Kidney (tissue), 14 donors: Measurements from ENCODE around the gene SPTBN4. TPM values are rescaled to one million over a fixed set of nuclear protein-coding genes. Genes with fewer than 3 reads are reported as not detected.
"Not testable (repeated sequence)": the region's sequence is repeated elsewhere in the genome, so short reads cannot be mapped to it uniquely, and the experiment has no call there.

Experiments used
- DNase-seq, 5 donors: peaks; one replicate each; pipeline ENCODE4 v3.0.0-alpha.2; 2013 to 2020
- FAIRE-seq: peaks from 2 replicates; lab custom pipeline; 2012; peaks lifted over from hg19 to GRCh38; lab: Jason Lieb, UNC
- H3K27ac ChIP-seq, 2 donors: one replicate each; pipeline ENCODE4 v1.7.0; 2013; ENCODE audit warnings: low read depth in 2 of 2, low read length in 2 of 2, inconsistent platforms in 1 of 2
- H3K27me3 ChIP-seq: one replicate; pipeline ENCODE4 v1.7.1; 2013; ENCODE audit warnings: low read length, inconsistent platforms; ENCODE audit not compliant: control insufficient read depth, insufficient read depth
- H3K36me3 ChIP-seq, 3 donors: one replicate each; pipeline versions ENCODE4 v1.7.0 to v1.7.1; 2013; ENCODE audit warnings: low read length in 3 of 3, control low read depth in 1 of 3, inconsistent platforms in 1 of 3; ENCODE audit not compliant: insufficient read depth in 3 of 3, control insufficient read depth in 2 of 3
- H3K4me1 ChIP-seq, 3 donors: one replicate each; pipeline versions ENCODE4 v1.7.0 to v1.7.1; 2013; ENCODE audit warnings: low read length in 3 of 3, inconsistent platforms in 1 of 3, low read depth in 1 of 3; ENCODE audit not compliant: control insufficient read depth in 2 of 3, insufficient read depth in 2 of 3
- H3K4me3 ChIP-seq, 3 donors: one replicate each; pipeline versions ENCODE4 v1.7.0 to v1.8.1; 2013; ENCODE audit warnings: low read length in 3 of 3, control low read depth in 1 of 3, inconsistent platforms in 1 of 3
- H3K9ac ChIP-seq, 3 donors: one replicate each; pipeline versions ENCODE4 v1.7.0 to v1.7.1; 2013; ENCODE audit warnings: low read length in 3 of 3, control low read depth in 1 of 3, inconsistent platforms in 1 of 3
- H3K9me3 ChIP-seq, 3 donors: one replicate each; pipeline versions ENCODE4 v1.7.0 to v1.7.1; 2013; ENCODE audit warnings: low read length in 3 of 3, control low read depth in 1 of 3, inconsistent platforms in 1 of 3; ENCODE audit not compliant: control insufficient read depth in 2 of 3, insufficient read depth in 1 of 3
- CTCF ChIP-seq: IDR thresholded peaks from 3 replicates; pipeline ENCODE4 v1.5.1; 2012; ENCODE audit warnings: mild to moderate bottlenecking, moderate library complexity, borderline replicate concordance; ENCODE audit not compliant: insufficient read depth; ENCODE audit errors: extremely low read depth
- intact Hi-C: fragments of 100-400 bp; cut with DNase I; formaldehyde crosslinking; loops from one replicate; pipeline ENCODE4 v1.11.1; 2022
- polyA plus RNA-seq: library from polyadenylated mRNA; stranded (reverse); fragments of 350-450 nt; fragmentation: Illumina TruSeq; extraction: RNeasy Lipid Tissue Mini Kit (QIAGEN cat#74804); gene quantifications from one replicate; pipeline ENCODE4 v1.2.3, GENCODE V29; 2014; ENCODE audit warnings: low read depth, low replicate concordance; ENCODE audit not compliant: insufficient read depth
- total RNA-seq: library from RNA; stranded (reverse); fragmentation: NEBNext Ultra II Directional; extraction: Animal tissue kit (Norgen Biotek cat#: 25700); gene quantifications from one replicate; pipeline ENCODE4 v1.2.1, GENCODE V29; 2021
- donor health status: control.
- donor health status: control.
- donor health status: control.
- donor health status: control.
- donor health status: control.
- donor health status: DM: yes; HTN: yes; CAD: no.
- donor health status: Normal renal cell carcinoma (clear cell type).

SPTBN4 gene
- total and polyA plus RNA-seq, 2 donors from 2014 or later: 0.82 to 4.6 TPM

GRCh38 chr19:40469011-40469410, 2.2 kb downstream of the SPTBN4 start:
- DNase-seq (no peak), FAIRE-seq (no peak)
- no peaks in the 10 kb centered on the region for H3K36me3 ChIP-seq
- TF ChIP-seq CTCF: no peak
- intact Hi-C loops: no loop called here
- H3K9ac ChIP-seq: no peak overlapping the region
- no peaks in the 10 kb centered on the region for H3K9me3 ChIP-seq
- H3K27me3 ChIP-seq: peaks cover 6% of the 10 kb centered on the region
- H3K27ac ChIP-seq: no peak overlapping the region
- H3K4me3 ChIP-seq: no peak overlapping the region
- peaks cover 4 to 18% (median 17%) of the 10 kb centered on the region in 3 donors for H3K4me1 ChIP-seq

GRCh38 chr19:40471111-40471510, 4.3 kb downstream of the SPTBN4 start:
- DNase-seq (no peak), FAIRE-seq (no peak)
- intact Hi-C loops: no loop called here
- no peak overlapping the region for H3K27ac ChIP-seq
- no peak for TF ChIP-seq CTCF
- no peak overlapping the region for H3K9ac ChIP-seq
- H3K36me3 ChIP-seq: no peaks in the 10 kb centered on the region
- H3K4me1 ChIP-seq: peaks cover 3 to 7% (median 6%) of the 10 kb centered on the region in 3 donors
- H3K27me3 ChIP-seq: peaks cover 6% of the 10 kb centered on the region
- no peaks in the 10 kb centered on the region for H3K9me3 ChIP-seq
- no peak overlapping the region for H3K4me3 ChIP-seq

- Histone ChIP-seq H3K9ac (no peak overlapping the region), H3K9me3 (no peaks in the 10 kb centered on the region), H3K27me3 (peaks cover 6% of the 10 kb centered on the region), H3K36me3 (no peaks in the 10 kb centered on the region), H3K4me1 (no peaks in the 10 kb centered on the region), H3K4me3 (no peak overlapping the region), H3K27ac (no peak overlapping the region)
- no peak for TF ChIP-seq CTCF
- intact Hi-C loops: no loop called here
- no peak for FAIRE-seq
- DNase-seq: no peak
These were observed 5.7 kb downstream of the SPTBN4 start for GRCh38 chr19:40472516-40472915.

GRCh38 chr19:40474737-40475136, 7.9 kb downstream of the SPTBN4 start:
- DNase-seq (no peak), FAIRE-seq (no peak)
- Histone ChIP-seq H3K9me3 (no peaks in the 10 kb centered on the region), H3K9ac (no peak overlapping the region), H3K27me3 (no peaks in the 10 kb centered on the region), H3K4me1 (no peaks in the 10 kb centered on the region), H3K4me3 (no peak overlapping the region), H3K36me3 (no peaks in the 10 kb centered on the region), H3K27ac (no peak overlapping the region)
- intact Hi-C loops: no loop called here
- no peak for TF ChIP-seq CTCF

GRCh38 chr19:40475878-40476644, 9.3 kb downstream of the SPTBN4 start:
- H3K27ac ChIP-seq, H3K4me3 ChIP-seq, H3K36me3 ChIP-seq, H3K27me3 ChIP-seq, FAIRE-seq, intact Hi-C loops, DNase-seq, H3K9me3 ChIP-seq, H3K4me1 ChIP-seq, H3K9ac ChIP-seq: not testable (repeated sequence)
